PC-9 (cell line): ENCODE results near the gene ICA1.

Experiments
- CTCF ChIP-seq: fragments of 200-600 bp; sonication (generic); conservative IDR thresholded peaks from 2 replicates; pipeline ENCODE4 v1.6.1; 2017; ENCODE audit warnings: mixed run types, antibody characterized with exemption, mild to moderate bottlenecking, moderate library complexity
- EZH2 ChIP-seq: fragments of 200-600 bp; sonication (generic); IDR thresholded peaks from 2 replicates; pipeline ENCODE4 v1.8.0; 2017; ENCODE audit warnings: antibody characterized with exemption, low read depth

DNA sequence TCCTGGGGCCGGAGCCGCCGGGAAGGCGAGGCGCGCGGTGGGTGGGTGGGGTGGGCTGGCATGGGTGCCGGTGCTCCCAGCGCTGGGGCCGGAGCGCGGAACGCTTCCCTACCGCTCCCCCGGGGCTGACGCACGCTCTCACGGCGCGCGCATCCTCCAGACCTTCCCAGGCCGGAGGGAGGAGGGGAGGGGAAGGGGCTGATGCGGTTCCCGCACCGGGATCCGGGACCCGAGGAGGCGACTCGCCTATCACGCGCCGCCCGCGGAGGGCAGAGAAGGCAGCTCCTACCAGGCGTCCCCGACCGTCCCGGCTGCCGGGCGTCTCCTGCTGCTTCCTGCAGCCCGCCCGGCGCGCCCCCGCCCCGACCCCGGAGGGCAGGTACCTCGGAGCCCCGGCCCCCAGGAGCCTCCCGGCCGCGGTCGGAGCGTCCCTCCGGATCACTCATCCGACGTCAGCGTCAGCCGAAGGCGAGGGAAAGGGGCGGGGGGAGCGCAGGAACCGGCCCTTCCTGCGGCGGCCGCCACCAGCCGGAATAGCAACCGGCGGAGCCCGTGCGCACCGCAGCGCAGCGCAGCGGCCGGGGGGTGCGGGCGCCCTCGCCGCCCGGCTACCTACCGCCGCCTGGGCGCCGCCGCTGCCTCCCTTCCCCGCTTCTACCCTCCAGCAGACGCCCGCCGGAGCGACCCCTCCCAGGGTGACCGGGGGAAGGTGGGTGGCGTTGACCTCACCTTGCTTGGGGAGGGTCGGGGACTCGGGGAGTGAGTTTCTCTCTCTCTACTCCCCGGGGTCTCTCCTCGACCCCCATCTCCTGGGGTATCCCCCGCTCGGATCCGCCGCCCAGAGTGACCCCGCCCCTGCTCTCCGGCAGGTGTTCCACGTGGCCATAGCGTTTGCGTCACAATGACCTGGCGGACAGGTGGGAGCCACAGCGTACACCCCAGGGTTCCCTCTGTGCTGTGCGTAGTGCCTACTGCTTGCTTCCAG, at the start of gene ICA1:
- TF ChIP-seq CTCF = no peak
- TF ChIP-seq EZH2 = no peak
